GM12874 (cell line): ENCODE measurements around the gene CASK.

Experiments used
- CTCF ChIP-seq: IDR thresholded peaks from 2 replicates; pipeline ENCODE4 v1.5.1; 2011; ENCODE audit warnings: low read depth, mild to moderate bottlenecking, control low read depth, low read length, moderate library complexity; ENCODE audit not compliant: insufficient read depth

CASK gene

GRCh38 chrX:41590641-41591040 lies 332.7 kb downstream of the CASK start:
- no peak for TF ChIP-seq CTCF

DNA sequence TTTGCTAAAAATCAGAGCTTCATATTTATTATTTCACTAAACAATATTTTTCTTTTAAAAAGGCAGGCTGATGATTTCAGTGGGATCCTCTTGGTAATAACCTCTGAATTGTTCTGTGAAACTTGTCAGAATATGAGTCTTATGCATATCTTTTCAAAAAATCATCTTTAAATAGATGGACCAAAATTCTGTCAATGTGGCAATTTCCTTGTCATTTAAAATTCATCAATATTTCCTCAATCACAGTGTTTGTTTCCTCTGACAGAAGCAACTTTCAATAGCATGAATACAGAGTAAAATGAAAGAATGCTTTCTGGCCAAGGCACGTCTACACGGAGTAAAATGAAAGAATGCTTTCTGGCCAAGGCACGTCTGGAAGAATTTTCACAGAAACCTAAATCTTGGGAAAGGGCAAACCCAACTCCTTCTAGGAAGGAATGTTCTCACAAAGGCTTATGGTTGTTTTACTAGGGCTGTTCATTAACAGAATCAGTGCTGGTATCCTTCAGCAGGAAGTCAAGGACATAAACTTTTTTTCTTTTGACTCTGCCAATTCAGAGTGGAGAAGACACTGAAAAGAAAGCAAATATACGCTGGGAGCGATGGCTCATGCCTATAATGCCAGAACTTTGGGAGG lies 333.6 kb downstream of the CASK start:
- TF ChIP-seq CTCF, result no peak

- TF ChIP-seq CTCF, result no peak
These were observed 335.1 kb downstream of the CASK start for GRCh38 chrX:41588271-41588670.

- TF ChIP-seq CTCF, result no peak
These were observed 342.8 kb downstream of the CASK start for GRCh38 chrX:41580423-41581064.

DNA sequence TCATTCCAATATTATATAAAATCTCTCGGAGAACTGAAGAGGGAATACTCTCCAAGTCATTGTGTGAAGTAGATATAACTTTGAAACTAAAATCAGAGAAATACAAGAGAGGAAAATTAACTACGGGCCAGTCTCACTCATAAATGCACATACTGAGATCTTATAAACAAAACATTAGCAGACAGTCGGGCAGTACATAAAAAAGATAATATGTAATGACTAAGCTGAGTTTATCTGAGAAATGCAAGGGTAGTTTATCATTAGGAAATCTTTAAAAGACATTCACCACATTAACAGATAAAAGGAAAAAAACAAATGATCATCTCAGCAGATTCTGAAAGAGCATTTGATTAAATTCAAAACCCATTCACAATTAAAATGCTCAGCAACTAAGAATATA lies 359.5 kb downstream of the CASK start:
- TF ChIP-seq CTCF, result no peak

DNA sequence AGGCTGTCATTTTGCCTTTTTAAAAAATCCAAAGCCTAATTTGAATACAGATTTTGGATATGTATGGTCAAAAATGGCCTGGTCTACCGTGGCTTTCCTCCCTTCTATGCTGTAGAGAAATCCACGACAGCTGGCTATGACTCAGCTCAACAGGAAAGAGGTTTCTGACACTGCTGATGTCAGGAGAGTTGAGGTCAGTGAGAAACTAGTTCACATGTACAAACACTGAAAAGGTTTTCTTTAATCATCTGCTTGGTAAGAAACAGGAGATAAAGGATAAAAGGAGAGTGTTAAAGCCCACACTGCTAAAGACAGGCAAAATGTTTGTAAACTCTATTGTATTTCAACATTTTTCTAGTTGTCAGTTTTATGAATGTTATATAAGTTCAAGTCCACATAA lies 362.3 kb downstream of the CASK start:
- TF ChIP-seq CTCF, result no peak

- no peak for TF ChIP-seq CTCF
These were observed 363.9 kb downstream of the CASK start for GRCh38 chrX:41559235-41560052.
